HG03103 (cell line): Measurements from ENCODE around the gene RPRD1B.
"Not testable (repeated sequence)": the region's sequence is repeated elsewhere in the genome, so short reads cannot be mapped to it uniquely, and the experiment has no call there.

Experiments used
- ATAC-seq: cut with Tn5 transposase; IDR thresholded peaks from one replicate; pipeline ENCODE4 v1.9.1; 2021; ENCODE audit warnings: low read depth; ENCODE audit not compliant: unreplicated experiment

RPRD1B gene

DNA sequence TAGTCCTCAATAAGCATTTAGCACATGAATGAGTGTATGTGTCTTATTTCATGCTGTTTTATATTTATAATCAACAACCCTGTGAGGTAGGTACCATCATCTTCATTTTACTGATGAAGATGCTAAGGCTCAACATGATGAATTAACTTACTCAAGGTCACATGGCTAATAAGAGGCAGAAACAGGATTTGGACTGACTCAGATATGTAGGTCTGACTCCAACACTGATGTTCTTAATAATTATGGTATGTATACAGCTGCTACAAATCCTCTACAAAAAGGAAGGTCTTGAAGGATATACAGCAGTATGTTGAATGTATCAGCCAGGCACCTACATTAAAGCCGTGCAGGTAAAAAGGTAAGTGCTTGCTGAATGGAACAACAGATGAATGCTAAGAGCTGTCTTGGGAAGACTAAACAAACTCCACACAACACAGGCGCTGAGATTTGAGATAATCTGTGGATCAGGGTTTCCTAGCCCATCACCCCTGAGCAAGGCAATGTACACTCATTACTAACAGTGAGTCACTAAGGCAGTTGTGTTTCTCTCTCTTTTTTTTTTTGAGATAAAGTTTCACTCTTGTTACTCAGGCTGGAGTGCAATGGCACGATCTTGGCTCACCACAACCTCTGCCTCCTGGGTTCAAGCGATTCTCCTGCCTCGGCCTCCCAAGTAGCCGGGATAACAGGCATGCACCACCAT is 32.2 kb upstream of the RPRD1B start:
- no peak for ATAC-seq

DNA sequence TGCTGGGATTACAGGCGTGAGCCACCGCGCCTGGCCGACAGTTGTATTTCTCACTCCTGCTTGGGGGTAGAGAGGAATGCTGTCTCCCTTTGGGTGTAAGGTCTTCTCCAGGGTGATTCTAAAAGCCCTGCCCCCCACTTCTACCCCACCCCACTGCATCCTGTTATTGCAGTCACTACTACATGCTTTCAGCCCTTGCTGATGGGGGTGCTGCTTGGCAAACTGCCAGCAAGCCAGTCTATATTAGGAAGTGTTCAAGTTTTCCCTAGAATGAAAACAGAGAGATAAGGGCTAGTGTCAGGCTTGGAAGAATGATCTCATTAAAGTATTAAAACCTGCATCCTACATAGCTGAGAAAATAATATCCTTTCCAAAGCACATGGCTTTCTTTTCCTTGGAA is 31.6 kb upstream of the RPRD1B start:
- ATAC-seq = no peak

DNA sequence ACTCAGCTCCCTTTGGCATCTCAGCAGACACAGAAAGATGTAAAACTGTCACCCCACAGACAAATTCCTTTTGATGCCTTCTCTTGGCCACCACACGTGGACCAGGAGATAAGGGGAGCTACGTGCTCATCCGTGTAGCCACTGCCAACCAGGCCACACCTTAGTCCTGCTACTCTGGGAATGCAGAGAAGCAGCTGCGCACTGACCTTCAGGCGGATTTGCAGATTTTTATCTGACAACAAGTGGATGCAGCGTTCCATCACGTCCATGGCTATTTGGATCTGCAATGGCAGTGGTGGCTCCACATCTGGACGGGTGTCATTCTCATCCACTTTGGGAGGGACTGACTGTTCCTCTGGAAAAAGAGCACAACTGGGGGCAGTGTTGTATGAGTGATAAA is 31.1 kb upstream of the RPRD1B start:
- no peak for ATAC-seq

DNA sequence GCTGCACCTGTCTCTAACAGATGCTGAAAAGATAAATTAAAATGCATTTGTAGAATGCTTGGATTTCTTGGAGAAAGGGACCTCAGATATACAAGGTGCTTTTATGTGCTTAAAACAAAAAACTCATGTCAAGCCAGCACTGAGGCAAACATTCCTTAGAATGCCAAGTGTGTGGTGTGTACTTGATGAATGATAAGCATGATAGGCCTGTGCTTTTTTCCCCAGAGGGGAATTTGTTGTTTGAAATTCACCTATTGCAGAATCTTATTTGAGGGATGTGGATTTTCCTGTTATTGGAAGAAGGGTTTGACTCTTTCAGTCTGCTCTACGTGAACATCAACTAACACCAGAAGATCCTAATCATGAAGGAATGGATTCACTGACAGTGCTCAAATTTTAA is 29.1 kb upstream of the RPRD1B start:
- no peak for ATAC-seq

DNA sequence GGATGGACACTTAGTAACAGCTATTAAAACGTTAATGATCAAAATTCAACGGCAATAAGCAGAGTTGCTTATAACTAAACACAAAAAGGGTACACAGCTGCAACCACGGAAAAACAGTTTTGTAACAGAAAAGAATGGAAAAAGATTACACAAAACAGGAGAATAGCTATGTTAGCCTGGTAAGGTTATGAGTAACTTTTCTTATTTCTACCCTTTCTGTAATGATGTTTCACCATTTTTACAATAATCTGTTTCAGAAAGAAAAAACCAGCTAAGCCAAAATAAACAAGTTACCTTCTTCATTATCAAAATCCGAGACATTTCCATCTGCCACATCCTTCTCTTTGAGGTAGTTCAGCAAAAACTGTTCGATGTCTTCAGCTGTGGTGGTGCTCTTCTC is 27.6 kb upstream of the RPRD1B start:
- ATAC-seq = no peak

DNA sequence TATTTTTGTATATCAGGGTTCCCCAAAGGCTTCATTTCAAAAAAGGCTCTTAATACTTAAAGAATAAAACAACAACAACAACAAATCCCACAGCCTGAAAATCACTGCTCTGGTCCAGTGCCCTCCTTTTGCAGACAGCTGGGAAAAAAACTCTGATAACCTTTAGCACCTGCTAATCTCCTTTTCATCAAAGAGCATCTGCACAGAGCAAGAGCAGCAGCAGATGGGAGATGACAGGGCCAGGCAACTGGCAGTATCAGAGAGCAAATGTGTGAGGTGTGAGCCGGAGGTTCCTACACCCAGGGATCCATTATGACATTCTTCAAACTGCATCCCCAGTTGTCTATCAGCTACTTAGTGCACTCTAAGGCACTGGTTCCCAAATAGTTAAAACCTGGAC is 26.0 kb upstream of the RPRD1B start:
- ATAC-seq = no peak

DNA sequence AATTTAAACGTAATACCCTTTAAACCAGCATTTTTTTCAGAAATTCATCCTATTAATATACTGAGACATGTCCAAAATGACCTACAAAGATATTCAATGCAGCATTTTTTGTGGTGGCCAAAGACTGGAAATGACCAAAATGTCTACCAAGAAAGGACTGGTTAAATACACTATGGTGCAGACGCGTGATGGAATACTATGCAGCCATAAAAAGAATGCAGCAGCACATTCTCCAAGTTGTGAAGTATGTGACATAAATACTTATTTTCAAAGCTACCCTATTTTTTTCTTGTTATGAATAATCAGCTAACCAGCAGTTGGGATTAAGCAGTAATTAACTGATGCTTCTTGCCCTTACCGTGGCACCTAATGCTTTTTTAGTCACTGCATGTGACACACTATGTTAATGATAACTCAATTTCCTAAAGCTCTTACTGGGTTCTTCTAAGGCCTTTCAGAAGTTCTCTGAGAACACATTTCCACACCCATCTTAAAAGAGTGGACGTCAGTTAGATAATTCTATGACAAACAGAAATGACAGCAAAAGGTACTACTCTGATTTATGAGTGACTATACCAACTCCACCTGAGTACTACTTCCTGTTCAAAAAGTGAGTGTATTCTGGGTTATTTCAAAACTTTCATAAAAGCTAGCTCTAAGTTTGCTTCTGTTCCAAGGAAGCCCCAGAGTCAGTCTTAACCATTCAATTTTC is 25.2 kb upstream of the RPRD1B start:
- ATAC-seq = no peak

DNA sequence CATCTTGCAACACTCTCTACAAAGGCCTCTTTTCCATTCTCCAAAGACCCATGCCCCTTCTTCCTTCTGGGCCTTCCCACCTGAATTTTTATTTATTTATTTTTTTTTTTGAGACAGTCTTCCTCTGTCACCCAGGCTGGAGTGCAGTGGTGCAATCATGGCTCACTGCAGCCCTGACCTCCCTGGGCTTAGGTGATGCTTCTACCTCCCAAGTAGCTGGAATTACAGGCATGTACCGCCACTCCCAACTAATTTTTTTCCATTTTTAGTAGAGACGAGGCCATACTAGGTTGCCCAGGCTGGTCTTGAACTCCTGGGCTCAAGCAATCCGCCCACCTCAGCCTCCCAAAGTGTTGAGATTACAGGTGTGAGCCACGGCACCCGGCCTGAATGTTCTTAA is 24.1 kb upstream of the RPRD1B start:
- not testable (repeated sequence) for ATAC-seq

DNA sequence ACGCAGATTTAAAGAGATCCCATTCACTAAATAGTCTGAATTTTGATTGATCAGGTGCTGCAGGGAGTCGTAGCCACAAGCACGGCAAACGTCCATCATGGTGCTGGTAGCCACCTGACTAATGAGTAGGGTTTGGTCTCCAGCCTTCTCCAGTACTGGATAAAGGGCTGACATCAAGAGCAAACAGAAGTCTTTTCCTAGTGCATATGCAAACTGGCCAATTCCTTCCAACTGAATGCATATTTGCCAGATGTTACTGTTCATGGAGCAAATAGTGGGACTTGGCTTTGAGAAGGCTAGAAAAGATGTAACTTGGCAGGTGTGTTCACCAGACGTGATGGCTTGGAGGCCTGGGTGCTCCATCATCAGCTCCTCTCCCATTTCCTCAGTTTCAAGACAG is 21.9 kb upstream of the RPRD1B start:
- no peak for ATAC-seq

DNA sequence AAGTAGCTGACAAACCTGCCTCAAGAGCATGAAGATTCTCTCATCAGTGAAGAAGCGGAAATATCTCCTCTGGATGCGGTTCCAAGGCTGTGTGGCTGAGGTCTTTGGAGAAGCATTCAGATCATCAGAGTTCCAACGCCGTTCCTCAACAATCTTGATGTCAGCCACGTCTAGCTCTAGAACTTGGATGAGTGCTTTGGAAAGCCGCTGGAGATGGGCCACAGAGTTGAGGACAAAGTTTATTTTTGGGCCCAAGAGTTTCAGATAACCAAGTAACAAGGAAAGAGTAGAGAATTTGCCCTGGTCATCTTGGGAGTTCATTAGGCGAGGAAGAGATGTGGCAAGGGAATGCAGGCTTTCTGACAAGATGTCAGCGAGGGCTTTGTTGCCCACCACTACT is 21.2 kb upstream of the RPRD1B start:
- ATAC-seq = no peak

DNA sequence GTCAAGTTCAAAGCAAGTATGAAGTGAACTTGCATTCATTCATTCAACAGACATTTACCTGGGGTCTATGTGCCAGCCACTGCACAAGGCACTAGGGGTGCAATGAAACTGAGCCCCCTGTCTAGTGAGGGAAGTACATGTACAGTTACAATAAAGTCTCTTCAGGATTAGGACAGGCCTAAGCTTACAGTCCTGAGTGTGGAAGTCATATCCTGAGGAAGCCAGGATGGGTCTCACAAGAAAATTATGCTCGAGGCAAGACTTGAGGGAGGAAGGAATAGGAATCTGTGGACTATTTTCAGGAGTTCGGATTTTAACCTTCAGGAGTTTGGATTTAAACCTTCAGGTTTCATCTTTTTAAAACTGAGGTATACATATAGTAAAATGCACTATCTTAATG is 19.7 kb upstream of the RPRD1B start:
- no peak for ATAC-seq

DNA sequence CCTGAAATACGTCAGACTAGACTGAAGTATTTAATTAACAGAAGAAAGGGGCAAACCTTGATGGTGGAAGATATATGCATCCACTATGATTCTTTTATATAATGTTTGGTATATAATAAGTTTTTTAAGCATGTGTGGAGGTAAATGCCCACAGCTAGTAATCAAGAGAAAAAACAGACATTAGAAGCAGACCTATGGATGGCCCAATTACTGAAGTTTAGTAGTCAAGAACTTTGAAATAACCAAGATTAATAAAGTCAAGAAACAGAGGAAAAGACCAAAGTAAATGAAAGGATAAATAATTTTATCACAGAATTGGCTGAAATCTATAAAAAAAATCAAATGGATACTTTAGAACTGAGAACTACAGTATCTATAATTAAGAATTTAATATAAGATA is 15.6 kb upstream of the RPRD1B start:
- ATAC-seq = no peak

DNA sequence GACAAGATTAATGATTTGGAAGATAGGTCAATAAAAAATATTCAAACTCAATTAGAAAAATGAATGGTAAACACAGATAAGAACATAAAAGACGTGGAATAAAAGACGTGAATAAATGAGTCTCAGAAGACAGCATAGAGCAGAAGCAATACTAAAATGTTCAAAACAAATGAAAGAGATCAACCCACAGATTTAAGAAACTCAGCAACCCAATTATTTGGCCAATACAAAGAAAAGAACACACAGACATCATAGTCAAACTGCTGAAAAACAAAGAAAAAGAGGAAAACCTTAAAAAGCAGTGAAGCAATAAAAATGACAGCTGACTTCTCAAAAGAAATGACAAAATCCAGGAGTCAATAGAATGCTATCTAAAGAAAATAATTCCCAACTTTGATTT is 15.2 kb upstream of the RPRD1B start:
- no peak for ATAC-seq

DNA sequence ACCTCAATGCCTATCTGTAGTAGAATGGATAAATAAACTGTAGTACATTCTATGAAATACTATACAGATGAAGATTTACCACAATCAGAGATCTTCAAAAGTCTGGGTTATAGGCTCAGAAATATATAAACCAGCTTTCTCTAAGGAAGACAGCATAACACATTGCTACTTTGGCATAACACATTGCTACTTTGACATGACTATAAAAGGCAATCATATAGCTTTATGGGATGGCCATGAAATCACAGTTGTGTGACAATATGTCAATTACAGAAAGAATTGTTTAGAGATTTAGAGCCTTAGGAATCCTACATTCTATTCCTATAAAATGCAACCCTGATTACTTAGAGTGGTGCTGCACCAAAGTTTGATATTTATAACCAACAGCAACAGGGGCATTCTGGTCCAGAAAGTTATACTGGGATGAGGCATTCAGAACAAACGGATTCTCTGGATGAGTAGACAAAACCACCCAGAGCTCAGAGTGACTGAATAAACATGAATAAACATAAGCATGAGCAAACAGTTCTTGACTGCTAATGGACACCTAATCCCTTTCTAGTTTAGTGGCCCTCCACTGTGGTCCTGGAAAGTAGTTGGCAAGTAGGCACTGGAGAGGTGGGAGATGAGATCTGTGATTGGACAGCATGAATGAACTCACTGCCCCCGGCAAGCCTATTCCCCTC is 12.3 kb upstream of the RPRD1B start:
- ATAC-seq = no peak

DNA sequence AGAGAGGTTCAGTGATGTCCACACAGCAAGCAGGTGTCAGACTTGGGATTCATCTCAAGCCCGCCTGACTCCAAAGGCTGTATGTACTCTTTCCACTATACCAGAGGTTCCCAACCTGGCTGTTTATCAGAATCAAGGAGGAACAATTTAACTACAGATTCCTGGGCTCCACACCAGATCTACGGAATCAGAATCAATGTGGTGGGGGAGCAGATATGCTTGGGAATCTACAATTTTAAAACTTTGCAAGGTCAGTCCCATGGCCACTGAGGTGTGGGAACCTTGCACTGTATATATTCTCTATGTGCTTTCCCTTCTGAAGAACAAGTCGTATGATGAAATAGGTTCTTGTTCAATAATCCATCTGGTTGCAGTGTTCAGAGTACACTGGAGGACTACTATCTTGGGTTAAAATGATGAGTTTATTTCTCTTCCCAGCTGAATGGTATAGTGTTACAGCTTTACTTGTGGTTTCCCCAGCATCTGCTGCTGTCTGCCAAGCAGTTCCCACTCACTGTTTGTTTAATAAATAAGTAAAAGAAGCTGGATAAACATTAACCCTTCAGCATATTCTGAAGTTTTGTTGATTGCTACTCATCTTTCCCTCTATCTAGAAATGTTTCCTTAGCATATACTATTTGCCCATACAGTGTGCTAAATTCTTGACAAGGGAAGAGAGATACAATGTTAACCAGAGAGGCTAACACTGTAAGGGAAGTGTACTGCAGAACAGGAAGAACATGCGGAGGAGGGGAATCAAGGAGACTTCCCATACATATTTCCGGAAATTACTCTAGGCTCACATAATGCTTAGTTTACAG is 10.2 kb upstream of the RPRD1B start:
- no peak for ATAC-seq

DNA sequence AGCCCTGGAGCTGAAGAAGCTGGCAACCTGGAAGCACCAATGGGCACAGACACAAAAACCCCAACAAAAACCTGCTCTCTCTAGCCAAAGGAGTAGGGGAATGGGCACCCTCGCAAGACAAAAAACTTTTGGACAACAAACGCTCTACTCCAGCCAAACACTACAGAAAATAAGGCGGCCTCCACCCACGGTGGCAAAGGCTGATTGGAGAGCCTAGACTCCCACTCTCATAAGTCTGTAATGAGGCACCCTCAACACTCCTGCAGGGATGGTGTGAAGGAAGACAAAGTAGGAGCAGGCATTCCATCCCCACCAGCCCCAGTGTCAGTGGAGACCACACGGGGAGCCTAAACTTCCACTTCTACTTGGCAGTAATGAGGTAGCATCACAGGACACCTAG is 9.1 kb upstream of the RPRD1B start:
- no peak for ATAC-seq

DNA sequence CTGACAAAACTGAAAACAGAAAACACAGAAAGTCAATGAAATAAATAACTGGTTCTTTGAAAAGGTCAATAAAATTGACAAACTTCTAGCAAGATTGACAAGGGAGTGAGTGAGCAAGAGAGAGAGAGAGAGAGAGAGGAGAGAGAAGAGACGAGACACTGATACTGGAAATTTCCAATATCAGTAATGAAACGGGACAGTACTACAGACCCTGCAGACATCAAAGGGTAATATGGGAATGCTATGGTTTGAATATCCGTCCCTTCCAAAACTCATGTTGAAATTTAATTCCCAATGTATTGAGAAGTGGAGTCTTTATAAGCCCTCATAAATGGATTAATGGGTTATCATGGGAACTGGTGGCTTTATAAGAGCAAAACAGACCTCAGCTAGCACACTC is 4.1 kb upstream of the RPRD1B start:
- no peak for ATAC-seq

DNA sequence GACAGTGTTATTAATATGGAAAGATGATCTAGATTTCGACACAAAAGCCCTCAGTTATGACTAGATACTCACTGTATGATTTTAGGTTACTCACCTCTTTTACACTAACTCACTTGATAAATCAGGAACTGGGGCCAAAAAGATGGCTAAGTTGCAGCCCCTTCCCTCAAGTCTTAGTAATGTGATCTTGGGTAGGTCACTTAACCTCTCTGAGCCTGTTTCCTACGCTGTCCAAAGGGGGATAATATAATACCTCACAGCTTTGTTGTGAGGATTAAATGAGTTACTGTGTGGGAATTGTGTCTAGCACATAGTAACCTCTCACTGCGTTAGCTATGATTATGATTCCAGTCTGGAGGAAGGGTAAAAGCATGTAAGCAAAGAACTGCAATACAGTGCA is 1.6 kb upstream of the RPRD1B start:
- no peak for ATAC-seq

DNA sequence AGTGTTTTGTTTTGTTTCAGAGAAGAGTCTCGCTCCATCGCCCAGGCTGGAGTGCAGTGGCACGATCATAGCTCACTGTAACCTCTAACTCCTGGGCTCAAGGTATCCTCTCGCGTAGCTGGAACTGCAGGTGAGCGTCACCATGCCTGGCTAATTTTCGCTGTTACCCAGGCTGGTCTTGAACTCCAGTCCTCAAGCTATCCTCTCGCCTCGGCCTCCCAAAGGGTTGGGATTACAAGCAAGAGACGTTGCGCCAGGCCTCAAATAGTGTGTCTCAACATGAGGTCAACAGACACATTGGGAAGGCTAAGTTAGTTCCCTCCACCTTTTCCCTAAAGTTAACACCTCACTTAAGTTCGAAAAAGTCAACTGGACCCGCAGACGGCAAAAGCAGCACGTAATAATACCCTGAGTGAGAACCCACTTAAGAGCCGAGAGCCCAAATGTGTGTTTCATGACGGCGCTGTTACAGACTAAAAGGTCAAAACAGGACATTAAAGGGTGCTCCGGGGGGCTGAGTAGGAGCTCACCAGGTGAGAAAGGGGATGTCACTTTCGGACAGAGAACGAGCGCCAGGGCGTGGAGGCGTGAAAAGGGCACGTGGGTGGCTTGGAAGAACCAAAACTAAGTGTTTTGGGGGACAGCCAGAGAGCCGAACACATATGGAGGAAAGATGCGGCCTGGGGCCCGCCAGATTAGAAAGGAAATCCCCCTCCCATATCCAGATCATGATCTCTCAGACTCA is 789 bp upstream of the RPRD1B start:
- peak; percentile 36 for ATAC-seq

DNA sequence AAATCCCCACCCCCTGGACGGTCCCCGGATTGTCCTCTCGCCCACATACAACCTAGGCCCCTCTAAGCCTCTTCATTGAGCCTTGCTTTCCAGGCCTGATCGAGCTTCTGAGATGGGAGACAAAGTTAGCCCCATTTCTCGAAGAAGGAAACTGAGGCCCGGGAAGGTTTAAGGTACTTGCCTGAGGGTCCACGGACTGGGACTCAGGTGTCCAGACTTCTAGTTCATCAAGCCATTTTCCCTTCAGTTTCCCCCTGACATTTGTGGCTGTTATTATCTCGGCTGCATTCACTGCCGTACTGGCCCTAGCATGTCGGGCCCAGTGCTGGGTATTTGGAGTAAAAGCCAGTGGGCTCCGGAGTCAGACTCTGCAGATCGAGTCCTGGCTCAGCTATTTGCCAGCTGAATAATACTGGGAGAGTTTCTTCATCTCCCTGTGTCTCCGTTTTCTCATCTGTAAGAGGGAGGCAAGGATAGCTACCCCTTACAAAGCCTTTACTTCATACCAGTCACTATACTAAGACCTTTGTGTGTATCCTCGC is 633 bp downstream of the RPRD1B start:
- ATAC-seq = no peak
